GM21447 (cell line): Measurements from ENCODE around the gene RPL19.

Source experiments
- ATAC-seq: cut with Tn5 transposase; IDR thresholded peaks from one replicate; pipeline ENCODE4 v1.9.1; 2021; ENCODE audit not compliant: unreplicated experiment

Gene RPL19

GRCh38 chr17:39171933-39172332, 28.1 kb upstream of the RPL19 start:
- ATAC-seq = no peak

DNA sequence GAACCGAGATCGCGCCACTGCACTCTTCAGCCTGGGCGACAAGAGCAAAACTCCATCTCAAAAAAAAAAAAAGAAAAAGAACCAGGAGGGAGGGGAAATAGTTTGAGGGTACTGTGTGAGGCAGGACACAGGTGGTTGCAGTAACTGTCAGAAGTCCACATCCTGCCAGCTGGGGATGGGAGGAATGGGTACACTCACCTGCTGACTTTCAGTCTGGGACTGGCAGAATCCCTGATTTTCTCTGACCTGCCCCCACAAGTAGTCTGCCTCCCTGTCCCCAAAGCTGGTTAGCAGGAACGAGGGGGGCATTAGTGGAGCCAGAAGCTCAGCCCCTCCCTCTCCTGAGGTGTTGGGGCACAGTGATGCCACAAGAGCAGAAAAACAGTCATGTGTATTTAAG, 27.0 kb upstream of the RPL19 start:
- no peak for ATAC-seq

GRCh38 chr17:39173526-39174274, 26.4 kb upstream of the RPL19 start:
- no peak for ATAC-seq

- no peak for ATAC-seq
Measured at GRCh38 chr17:39174920-39175694, 25.0 kb upstream of the RPL19 start.

DNA sequence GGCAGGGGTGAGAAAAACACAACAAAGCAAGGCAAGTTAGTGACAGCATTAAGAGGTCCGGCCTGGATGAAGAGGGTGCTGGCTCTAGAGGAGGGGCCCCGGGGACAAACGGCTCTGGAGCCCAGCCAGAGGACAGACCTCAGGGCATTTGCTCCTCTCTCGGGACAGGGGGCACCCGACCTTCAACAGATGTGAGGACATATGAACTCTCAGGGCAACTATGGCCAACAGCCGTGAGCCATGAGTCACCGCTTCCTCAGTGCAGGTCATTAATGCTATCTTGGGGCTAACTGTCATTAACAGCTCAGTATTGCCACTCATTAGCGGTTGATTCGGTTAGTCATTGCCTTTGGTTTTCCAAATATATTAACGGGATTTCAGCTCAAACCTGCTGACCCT, 24.4 kb upstream of the RPL19 start:
- ATAC-seq = no peak

DNA sequence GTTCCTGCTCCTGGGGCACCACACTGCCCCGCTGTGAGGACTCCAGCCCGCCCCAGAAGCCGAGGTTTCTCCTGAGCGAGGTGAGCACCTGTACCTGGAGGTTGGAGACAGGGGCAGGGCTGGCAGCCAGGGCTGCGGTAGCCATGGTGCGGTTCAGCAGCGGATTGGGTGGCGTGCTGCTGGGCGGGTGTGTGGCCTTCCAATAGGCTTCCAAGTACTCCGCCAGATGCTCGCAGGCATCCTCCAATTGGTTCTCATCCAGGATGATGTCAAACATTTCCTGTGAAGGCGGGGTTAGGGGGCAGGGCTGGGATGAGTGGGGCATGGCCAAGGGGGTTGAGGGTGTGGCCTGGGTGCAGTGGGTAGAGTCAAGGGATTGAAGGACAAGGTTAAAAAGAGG, 22.8 kb upstream of the RPL19 start:
- ATAC-seq = no peak

GRCh38 chr17:39178536-39178935, 21.5 kb upstream of the RPL19 start:
- ATAC-seq = no peak

- ATAC-seq = no peak
Measured at GRCh38 chr17:39181303-39181702, 18.8 kb upstream of the RPL19 start.

DNA sequence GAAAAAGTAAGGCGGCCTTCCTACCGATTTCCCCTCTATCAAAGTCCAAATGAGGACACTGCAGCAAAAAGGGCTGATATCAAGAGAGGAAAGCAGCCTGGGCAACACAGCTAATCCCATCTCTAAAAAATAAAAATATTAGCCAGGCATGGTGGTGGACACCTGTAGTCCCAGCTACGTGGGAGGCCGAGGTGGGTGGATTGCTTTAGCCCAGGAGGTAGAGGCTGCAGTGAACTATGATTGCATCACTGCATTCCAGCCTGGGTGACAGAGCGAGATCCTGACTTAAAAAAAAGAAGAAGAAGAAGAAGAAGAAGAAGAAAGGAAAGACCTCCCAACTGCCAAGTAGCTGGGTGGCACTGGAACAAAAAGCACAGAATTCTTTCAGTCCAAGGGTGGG, 17.0 kb upstream of the RPL19 start:
- ATAC-seq = no peak

- no peak for ATAC-seq
Measured at GRCh38 chr17:39183720-39184119, 16.4 kb upstream of the RPL19 start.

DNA sequence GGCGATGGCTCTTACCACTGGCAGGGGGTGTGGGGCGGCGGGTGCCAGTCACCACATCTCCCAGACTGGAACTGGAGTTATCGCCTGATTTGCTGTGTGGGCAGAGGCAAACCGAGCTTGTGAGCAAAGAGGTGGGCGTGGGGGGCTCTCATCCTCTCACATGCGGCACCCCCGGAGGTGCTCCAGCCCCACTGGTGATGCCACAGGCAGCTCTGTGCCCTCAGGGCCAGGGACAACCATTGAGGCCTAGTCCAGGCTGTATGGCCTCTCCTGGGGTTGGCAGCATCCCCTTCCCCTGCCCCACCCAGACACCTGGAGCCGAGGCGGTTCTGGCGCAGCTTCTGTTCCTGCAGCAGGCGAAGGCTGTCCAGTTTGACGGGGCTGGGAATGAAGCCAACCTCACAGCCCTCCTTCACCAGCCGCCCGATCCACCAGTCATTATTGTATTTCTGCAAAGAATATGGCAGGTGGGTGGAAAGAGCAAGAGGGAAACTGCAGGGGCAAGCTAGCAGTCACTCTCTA, 13.5 kb upstream of the RPL19 start:
- ATAC-seq = no peak

GRCh38 chr17:39187152-39187830, 12.8 kb upstream of the RPL19 start:
- ATAC-seq = no peak

- no peak for ATAC-seq
Measured at GRCh38 chr17:39191750-39192510, 8.2 kb upstream of the RPL19 start.

GRCh38 chr17:39192901-39193300, 7.2 kb upstream of the RPL19 start:
- ATAC-seq = no peak

GRCh38 chr17:39193346-39193745, 6.7 kb upstream of the RPL19 start:
- no peak for ATAC-seq

- no peak for ATAC-seq
Measured at GRCh38 chr17:39194089-39194984, 5.7 kb upstream of the RPL19 start.

DNA sequence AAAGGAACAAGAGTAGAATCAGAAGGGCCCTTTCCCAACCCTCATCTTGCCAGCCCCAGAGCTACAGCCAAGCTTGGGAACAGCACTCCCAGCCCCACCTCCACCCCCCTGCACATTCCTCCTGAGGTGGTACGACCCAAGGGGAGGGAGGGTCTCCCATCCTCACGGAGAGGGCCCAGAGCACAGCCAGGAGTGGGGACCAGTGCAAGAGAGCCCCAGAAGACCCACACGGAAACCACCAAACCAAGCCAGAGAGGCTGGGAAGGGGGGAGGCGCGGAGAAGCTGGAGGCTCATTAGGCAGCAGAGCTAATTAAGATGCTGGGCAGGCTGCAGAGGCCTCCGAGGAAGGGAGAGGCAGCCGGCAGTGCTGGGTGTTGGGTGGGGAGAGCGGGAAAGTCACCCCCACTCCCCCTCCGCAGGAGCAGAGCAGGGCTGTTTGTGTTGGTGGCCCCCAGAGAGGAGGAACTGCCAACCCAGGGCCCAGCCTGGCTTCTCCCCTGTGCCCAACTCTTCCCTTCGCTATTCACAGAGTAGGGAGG, 5.0 kb upstream of the RPL19 start:
- no peak for ATAC-seq

- no peak for ATAC-seq
Measured at GRCh38 chr17:39195568-39196160, 4.4 kb upstream of the RPL19 start.

GRCh38 chr17:39196241-39196807, 3.8 kb upstream of the RPL19 start:
- ATAC-seq = no peak
